Measurements from ENCODE around the gene PTPRK.

PTPRK gene

GRCh38 chr6:128520436-128521281 is at the start of gene PTPRK:
PTPRK (minus strand) TSS chr6:128520599; CDS start chr6:128520358, 241 bp downstream.
- Mint-ChIP-seq H3K27me3 (peaks cover 23% of the 10 kb centered on the region), H3K36me3 (no peaks in the 10 kb centered on the region), H3K9me3 (ENCODE audit: low read depth) (no peaks in the 10 kb centered on the region), H3K4me3 (peak within 1 kb of the TSS; percentile 97), H3K27ac (peak within 1 kb of the TSS; percentile 94), H3K4me1 (ENCODE audit: low read depth) (peaks cover 23% of the 10 kb centered on the region)

GRCh38 chr6:128567029-128567428 is 46.6 kb upstream of the PTPRK start:
- peaks cover 4% of the 10 kb centered on the region for H3K36me3 Mint-ChIP-seq
- H3K4me1 Mint-ChIP-seq (ENCODE audit: low read depth), result no peaks in the 10 kb centered on the region
- H3K9me3 Mint-ChIP-seq (ENCODE audit: low read depth), result peaks cover 7% of the 10 kb centered on the region
- no peaks in the 10 kb centered on the region for H3K27me3 Mint-ChIP-seq
- H3K27ac Mint-ChIP-seq, result no peak overlapping the region
- H3K4me3 Mint-ChIP-seq, result no peak overlapping the region

DNA sequence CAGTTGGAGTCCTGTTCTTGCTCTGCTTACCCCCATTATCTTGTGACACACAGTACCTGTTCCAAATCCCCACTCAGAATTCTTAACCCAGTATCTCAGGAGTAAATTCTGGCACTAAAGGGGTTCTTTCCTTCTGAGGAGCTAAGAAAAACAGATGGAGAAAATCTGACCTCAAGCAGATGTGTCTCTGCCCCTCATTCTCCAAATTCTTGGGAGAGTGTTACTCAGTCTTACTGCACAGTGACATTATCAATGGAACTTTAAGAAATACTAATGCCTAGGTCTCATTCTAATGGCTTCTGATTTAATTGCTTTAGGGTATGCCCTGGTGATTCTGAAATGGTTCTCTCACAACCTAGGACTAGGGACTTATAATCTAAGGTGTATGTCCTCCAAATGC is 40.6 kb upstream of the PTPRK start:
- Mint-ChIP-seq H3K27ac (no peak overlapping the region), H3K4me1 (ENCODE audit: low read depth) (no peaks in the 10 kb centered on the region), H3K36me3 (no peaks in the 10 kb centered on the region), H3K4me3 (no peak overlapping the region), H3K27me3 (peaks cover 6% of the 10 kb centered on the region), H3K9me3 (ENCODE audit: low read depth) (no peaks in the 10 kb centered on the region)

DNA sequence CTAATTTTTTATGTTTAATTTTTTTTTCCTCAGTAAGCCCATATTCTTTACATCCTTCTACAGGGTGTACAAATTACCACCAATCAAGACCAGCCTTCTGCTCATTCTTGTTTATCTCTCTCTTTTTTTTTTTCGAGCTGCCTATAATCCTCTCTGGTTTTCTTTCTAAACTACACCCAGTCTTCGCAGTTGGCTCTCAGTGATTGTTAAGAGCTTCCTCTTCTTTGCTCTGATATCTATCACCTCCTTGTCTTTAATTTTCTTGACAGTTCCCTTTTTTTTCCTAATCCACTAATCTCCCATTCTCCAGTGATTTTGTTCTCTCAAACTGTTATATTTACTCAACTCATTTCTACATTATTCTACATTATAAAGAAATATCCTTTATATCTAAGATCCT is 38.5 kb upstream of the PTPRK start:
- H3K27ac Mint-ChIP-seq, result no peak overlapping the region
- H3K4me1 Mint-ChIP-seq (ENCODE audit: low read depth), result no peaks in the 10 kb centered on the region
- no peak overlapping the region for H3K4me3 Mint-ChIP-seq
- no peaks in the 10 kb centered on the region for H3K9me3 Mint-ChIP-seq (ENCODE audit: low read depth)
- H3K27me3 Mint-ChIP-seq, result peaks cover 6% of the 10 kb centered on the region
- no peaks in the 10 kb centered on the region for H3K36me3 Mint-ChIP-seq

- no peaks in the 10 kb centered on the region for H3K4me1 Mint-ChIP-seq (ENCODE audit: low read depth)
- no peak overlapping the region for H3K4me3 Mint-ChIP-seq
- H3K27ac Mint-ChIP-seq, result no peak overlapping the region
- peaks cover 6% of the 10 kb centered on the region for H3K27me3 Mint-ChIP-seq
- no peaks in the 10 kb centered on the region for H3K36me3 Mint-ChIP-seq
- H3K9me3 Mint-ChIP-seq (ENCODE audit: low read depth), result no peaks in the 10 kb centered on the region
These were observed 37.6 kb upstream of the PTPRK start for GRCh38 chr6:128558021-128558420.

DNA sequence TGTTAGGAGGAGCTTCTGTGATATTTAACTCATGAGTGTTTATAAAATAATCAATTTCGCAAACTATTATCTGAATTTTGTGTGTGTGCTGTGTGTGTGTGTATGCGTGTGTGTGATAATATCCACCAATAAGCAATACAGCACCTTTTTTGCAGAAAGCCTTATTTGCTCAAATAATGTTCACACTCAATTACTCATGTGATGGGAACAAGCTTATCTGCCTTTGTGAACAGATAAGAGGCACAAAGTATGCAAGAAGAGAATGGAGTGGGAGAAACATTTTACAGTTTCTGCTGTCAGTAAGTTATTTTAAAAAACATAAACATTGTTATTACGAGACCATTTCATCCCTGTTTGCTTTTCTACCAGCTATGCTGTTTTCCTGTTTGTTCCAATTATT is 36.7 kb upstream of the PTPRK start:
- Mint-ChIP-seq H3K27me3 (peaks cover 6% of the 10 kb centered on the region), H3K9me3 (ENCODE audit: low read depth) (no peaks in the 10 kb centered on the region)

GRCh38 chr6:128554302-128554701 is 33.9 kb upstream of the PTPRK start:
- Mint-ChIP-seq H3K36me3 (no peaks in the 10 kb centered on the region), H3K27me3 (peaks cover 3% of the 10 kb centered on the region), H3K27ac (no peak overlapping the region), H3K4me3 (no peak overlapping the region), H3K9me3 (ENCODE audit: low read depth) (no peaks in the 10 kb centered on the region), H3K4me1 (ENCODE audit: low read depth) (no peaks in the 10 kb centered on the region)

More for the DNA sequence above, 36.7 kb upstream of the PTPRK start:
- no peak overlapping the region for H3K4me3 Mint-ChIP-seq
- H3K27ac Mint-ChIP-seq, result no peak overlapping the region
- no peaks in the 10 kb centered on the region for H3K4me1 Mint-ChIP-seq (ENCODE audit: low read depth)
- H3K36me3 Mint-ChIP-seq, result no peaks in the 10 kb centered on the region

DNA sequence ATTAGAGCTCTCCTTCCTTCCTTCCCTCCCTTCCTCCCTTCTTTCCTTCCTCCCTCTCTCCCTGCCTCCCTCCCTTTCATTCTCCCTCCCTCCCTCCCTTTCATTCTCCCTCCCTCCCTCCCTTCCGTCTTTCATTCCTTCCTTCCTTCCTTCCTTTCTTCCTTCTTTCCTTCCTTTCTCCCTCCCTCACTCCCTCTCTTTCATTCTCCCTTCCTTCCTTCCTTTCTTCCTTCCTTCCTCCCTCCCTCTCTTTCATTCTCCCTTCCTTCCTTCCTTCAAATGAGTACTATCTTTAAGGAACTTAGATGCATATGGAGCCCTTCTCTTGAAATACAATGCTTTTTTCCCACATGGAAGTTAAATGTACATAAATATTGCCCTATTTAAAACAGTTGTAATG is 20.9 kb upstream of the PTPRK start:
- H3K27me3 Mint-ChIP-seq, result no peaks in the 10 kb centered on the region
- H3K36me3 Mint-ChIP-seq, result peaks cover 3% of the 10 kb centered on the region
- H3K9me3 Mint-ChIP-seq (ENCODE audit: low read depth), result peaks cover 5% of the 10 kb centered on the region
- no peak overlapping the region for H3K27ac Mint-ChIP-seq
- no peaks in the 10 kb centered on the region for H3K4me1 Mint-ChIP-seq (ENCODE audit: low read depth)
- H3K4me3 Mint-ChIP-seq, result no peak overlapping the region

DNA sequence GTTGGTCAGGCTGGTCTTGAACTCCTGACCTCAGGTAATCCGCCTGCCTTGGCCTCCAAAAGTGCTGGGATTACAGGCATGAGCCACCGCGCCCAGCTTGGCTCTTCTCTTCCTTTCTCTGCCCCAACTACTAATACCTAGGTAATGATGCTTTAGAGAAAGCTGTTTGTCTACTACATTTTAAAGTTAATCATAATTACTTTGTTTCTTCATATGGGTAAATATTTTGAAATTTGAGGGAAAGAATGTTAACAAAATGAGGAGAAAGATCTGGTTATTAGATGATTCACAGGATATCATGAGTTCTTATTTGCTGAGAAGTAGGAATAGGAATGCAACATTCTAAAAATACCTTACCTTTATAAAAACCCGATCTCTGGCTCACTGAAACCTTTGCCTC is 18.4 kb upstream of the PTPRK start:
- no peak overlapping the region for H3K4me3 Mint-ChIP-seq
- peaks cover 1% of the 10 kb centered on the region for H3K27me3 Mint-ChIP-seq
- no peaks in the 10 kb centered on the region for H3K4me1 Mint-ChIP-seq (ENCODE audit: low read depth)
- no peaks in the 10 kb centered on the region for H3K36me3 Mint-ChIP-seq
- no peaks in the 10 kb centered on the region for H3K9me3 Mint-ChIP-seq (ENCODE audit: low read depth)
- no peak overlapping the region for H3K27ac Mint-ChIP-seq

DNA sequence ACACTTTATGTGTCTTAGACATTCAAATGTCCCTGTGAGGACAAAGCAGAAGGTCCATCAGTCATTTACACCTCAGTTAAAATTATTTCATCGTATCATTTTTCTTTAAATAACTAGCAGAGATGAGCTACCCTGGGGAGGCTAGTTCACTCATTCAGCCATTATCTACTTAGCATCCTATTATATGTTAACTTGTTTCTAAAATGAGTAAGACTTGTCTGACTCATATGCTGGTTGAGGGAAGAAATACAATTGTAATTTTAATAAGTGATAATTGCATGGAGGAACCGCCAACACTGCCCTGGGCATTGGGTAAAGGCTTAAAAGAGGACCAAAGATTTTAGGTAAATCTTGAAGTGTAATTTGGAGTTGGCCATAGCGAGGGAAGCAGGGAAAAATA is 12.4 kb upstream of the PTPRK start:
- Mint-ChIP-seq H3K4me1 (ENCODE audit: low read depth) (no peaks in the 10 kb centered on the region), H3K9me3 (ENCODE audit: low read depth) (no peaks in the 10 kb centered on the region), H3K27ac (no peak overlapping the region), H3K4me3 (no peak overlapping the region), H3K27me3 (peaks cover 4% of the 10 kb centered on the region), H3K36me3 (no peaks in the 10 kb centered on the region)

DNA sequence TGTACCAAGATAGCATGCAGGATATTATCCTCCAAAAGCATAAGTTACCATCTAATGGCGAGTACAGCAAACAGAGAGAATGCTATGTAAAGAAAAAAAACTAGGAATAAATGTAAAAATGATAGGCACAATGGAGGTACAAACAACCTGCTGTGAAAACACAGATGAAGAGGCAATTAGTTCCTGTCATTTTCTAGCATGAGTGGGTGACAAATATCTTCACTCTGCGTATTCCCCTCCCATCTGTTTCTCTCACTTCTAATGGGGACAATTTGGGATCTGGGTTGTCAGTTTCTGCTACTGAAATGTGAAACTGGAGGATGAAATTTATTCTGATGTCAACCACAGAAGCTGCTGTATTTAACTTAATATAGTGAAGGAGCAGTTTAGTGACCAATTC is 11.7 kb upstream of the PTPRK start:
- no peaks in the 10 kb centered on the region for H3K9me3 Mint-ChIP-seq (ENCODE audit: low read depth)
- H3K27me3 Mint-ChIP-seq, result peaks cover 4% of the 10 kb centered on the region
- no peaks in the 10 kb centered on the region for H3K4me1 Mint-ChIP-seq (ENCODE audit: low read depth)
- H3K36me3 Mint-ChIP-seq, result no peaks in the 10 kb centered on the region
- no peak overlapping the region for H3K4me3 Mint-ChIP-seq
- no peak overlapping the region for H3K27ac Mint-ChIP-seq

- Mint-ChIP-seq H3K27ac (no peak overlapping the region), H3K27me3 (peaks cover 4% of the 10 kb centered on the region), H3K9me3 (ENCODE audit: low read depth) (no peaks in the 10 kb centered on the region), H3K4me3 (no peak overlapping the region), H3K4me1 (ENCODE audit: low read depth) (no peaks in the 10 kb centered on the region), H3K36me3 (no peaks in the 10 kb centered on the region)
These were observed 11.3 kb upstream of the PTPRK start for GRCh38 chr6:128531696-128532095.

- Mint-ChIP-seq H3K27ac (no peak overlapping the region), H3K4me1 (ENCODE audit: low read depth) (no peaks in the 10 kb centered on the region), H3K27me3 (peaks cover 9% of the 10 kb centered on the region), H3K9me3 (ENCODE audit: low read depth) (no peaks in the 10 kb centered on the region), H3K4me3 (no peak overlapping the region), H3K36me3 (no peaks in the 10 kb centered on the region)
These were observed 7.8 kb upstream of the PTPRK start for GRCh38 chr6:128528241-128528640.

- H3K27me3 Mint-ChIP-seq, result peaks cover 8% of the 10 kb centered on the region
These were observed 7.0 kb upstream of the PTPRK start for GRCh38 chr6:128527375-128527774.

GRCh38 chr6:128526152-128526914 is 5.9 kb upstream of the PTPRK start:
- H3K36me3 Mint-ChIP-seq, result no peaks in the 10 kb centered on the region

More at GRCh38 chr6:128527375-128527774, 7.0 kb upstream of the PTPRK start:
- Mint-ChIP-seq H3K27ac (no peak overlapping the region), H3K9me3 (ENCODE audit: low read depth) (no peaks in the 10 kb centered on the region), H3K4me3 (no peak overlapping the region), H3K4me1 (ENCODE audit: low read depth) (no peaks in the 10 kb centered on the region), H3K36me3 (no peaks in the 10 kb centered on the region)

More at GRCh38 chr6:128526152-128526914, 5.9 kb upstream of the PTPRK start:
- H3K27me3 Mint-ChIP-seq, result peaks cover 13% of the 10 kb centered on the region
- no peak overlapping the region for H3K4me3 Mint-ChIP-seq
- no peak overlapping the region for H3K27ac Mint-ChIP-seq
- peaks cover under 1% of the 10 kb centered on the region for H3K4me1 Mint-ChIP-seq (ENCODE audit: low read depth)
- H3K9me3 Mint-ChIP-seq (ENCODE audit: low read depth), result no peaks in the 10 kb centered on the region
